DMS114 treated with DMSO at 0.1 percent for 48 hours (cell line): Measurements from ENCODE around the gene HEPHL1.
"Not testable (repeated sequence)": the region's sequence is repeated elsewhere in the genome, so short reads cannot be mapped to it uniquely, and the experiment has no call there.

Experiments used
- DNase-seq: peaks from one replicate; lab custom pipeline; 2025; ENCODE audit not compliant: unreplicated experiment; lab: John Stamatoyannopoulos, UW

HEPHL1 gene

GRCh38 chr11:94084164-94084563 is 63.0 kb downstream of the HEPHL1 start:
- no peak for DNase-seq

DNA sequence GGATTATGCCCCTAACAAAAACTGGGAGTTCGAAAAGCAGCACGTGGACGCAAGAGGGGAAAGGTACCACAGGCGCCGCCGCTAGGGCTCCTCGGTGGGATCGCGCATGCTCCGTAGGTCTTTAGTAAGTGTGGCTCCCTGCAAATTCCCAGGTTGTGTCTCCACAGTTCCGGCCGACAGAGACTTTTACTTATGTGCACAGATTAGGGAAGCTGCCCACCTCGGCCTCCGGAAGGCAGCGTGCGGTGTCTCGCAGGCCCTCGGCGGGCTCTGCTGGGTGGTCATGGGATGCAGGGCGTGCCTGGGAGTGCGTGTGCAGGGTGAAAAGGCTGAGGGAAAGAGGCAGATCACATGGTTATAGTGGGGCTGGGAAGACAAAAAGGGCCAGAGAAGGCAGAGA is 67.8 kb downstream of the HEPHL1 start:
- DNase-seq, result no peak

DNA sequence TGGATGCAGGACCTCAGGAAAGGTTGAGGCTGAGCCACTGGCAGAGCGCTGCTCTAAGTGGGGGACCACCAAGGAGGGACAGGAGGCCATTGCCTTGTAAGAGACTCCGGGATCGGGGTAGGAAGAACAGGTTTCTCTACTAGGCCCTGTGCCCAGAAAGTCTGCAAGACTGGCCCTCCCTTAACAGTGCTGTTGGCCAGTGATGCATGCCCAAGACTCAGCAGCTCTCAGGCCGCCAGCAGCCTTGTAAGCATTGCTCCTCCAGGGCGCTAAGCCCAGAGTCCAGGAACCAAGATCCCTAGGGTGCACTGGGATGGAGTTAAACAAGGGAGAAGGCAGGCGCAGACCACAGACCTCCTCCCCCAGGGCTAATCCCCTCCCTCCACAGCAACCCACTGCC is 68.2 kb downstream of the HEPHL1 start:
- DNase-seq, result no peak

GRCh38 chr11:94090401-94090800 is 69.2 kb downstream of the HEPHL1 start:
- no peak for DNase-seq

GRCh38 chr11:94091091-94091490 is 69.9 kb downstream of the HEPHL1 start:
- no peak for DNase-seq

- DNase-seq, result no peak
Measured at GRCh38 chr11:94100253-94100652, 79.1 kb downstream of the HEPHL1 start.

DNA sequence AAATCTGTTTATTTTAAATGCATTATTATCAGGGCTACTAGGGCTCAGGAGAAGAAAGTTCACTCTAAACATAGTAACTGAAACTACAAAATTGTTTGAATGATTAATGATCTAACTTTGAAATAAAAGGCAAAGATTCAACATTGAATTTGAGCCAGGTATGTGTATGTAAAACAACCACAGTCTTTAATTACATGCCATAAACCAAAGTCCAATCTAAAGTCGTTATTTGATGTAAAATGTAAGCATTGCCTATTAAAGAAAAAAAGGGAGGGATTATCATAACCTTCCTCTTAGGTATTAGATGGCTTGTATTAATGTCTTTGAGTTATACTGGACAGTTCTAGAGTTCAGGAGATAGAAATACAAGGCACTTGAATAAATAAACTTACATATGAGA is 82.3 kb downstream of the HEPHL1 start:
- DNase-seq, result no peak

GRCh38 chr11:94104734-94105133 is 83.6 kb downstream of the HEPHL1 start:
- no peak for DNase-seq

GRCh38 chr11:94106716-94107115 is 85.6 kb downstream of the HEPHL1 start:
- DNase-seq, result no peak

DNA sequence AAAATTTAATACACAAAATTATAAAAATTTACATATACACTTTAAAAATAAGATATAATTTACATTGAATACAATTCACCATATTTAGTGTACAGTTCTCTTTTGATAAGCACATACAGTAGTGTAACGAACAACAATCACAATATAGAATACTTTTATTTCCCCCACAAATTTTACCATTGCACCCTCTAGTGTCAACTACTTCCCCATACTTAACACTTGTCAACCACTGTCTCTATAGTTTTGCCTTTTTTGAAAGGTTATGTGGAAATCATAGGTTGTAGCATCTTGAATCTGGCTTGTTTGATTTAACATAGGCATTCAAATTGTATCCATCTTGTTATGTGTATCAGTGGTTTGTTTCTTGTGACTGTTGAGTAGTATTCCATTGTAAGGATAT is 86.2 kb downstream of the HEPHL1 start:
- no peak for DNase-seq

DNA sequence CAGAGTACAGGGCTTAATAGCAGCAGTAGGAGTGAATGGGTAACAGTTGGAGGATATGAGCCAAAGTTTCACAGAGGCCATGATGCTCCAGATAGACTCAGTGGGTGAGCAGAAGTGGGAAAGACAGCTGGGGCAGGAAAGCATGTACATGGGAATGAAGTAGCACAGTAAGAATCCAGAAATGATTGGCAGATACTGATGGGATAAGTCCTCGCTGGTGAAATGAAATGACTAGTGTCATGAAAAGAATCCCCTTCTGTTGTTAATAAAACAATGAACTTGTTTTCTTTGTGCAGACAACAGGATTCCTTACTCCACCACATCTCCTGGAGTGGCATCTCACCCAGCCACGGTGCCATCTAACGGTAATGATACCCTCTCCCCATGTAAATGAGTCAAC is 90.1 kb downstream of the HEPHL1 start:
- no peak for DNase-seq

- no peak for DNase-seq
Measured at GRCh38 chr11:94111660-94112059, 90.5 kb downstream of the HEPHL1 start.

- no peak for DNase-seq
Measured at GRCh38 chr11:94112206-94112953, 91.2 kb downstream of the HEPHL1 start.

DNA sequence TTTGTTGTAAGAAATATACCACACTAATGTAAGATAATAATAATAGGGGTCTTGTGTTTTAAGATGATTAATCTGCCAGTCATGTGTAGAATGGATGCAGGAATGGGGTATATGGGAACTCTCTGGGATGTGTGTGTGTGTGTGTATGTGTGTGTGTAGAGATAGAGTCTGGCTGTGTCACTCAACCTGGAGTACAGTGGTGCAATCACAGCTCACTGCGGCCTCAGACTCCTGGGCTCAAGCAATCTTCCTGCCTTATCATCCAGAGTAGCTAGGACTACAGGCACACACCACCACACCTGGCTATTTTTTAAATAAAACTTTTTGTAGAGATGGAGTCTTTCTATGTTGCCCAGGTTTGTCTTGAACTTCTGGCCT is 96.0 kb downstream of the HEPHL1 start:
- DNase-seq, result no peak

- no peak for DNase-seq
Measured at GRCh38 chr11:94117871-94118270, 96.7 kb downstream of the HEPHL1 start.

DNA sequence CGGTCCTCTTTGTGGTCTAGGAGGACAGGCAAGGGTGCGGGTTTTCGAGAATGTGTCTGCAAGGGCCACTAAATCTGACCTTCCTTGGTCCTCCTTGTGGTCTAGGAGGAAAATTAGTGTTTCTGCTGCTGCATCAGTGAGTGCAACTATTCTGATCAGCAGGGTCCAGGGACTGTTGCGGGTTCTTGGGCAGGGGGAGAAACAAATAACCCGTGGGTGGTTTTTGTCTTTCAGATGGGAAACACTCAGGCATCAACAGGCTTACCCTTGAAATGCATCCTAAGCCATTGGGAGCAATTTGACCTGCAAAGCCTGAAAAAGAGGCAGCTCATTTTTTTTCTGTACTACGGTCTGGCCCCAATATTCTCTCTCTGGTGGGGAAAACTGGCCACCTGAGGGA is 98.5 kb downstream of the HEPHL1 start:
- DNase-seq, result not testable (repeated sequence)

GRCh38 chr11:94120516-94120915 is 99.4 kb downstream of the HEPHL1 start:
- DNase-seq, result not testable (repeated sequence)

- no peak for DNase-seq
Measured at GRCh38 chr11:94120946-94121345, 99.8 kb downstream of the HEPHL1 start.

DNA sequence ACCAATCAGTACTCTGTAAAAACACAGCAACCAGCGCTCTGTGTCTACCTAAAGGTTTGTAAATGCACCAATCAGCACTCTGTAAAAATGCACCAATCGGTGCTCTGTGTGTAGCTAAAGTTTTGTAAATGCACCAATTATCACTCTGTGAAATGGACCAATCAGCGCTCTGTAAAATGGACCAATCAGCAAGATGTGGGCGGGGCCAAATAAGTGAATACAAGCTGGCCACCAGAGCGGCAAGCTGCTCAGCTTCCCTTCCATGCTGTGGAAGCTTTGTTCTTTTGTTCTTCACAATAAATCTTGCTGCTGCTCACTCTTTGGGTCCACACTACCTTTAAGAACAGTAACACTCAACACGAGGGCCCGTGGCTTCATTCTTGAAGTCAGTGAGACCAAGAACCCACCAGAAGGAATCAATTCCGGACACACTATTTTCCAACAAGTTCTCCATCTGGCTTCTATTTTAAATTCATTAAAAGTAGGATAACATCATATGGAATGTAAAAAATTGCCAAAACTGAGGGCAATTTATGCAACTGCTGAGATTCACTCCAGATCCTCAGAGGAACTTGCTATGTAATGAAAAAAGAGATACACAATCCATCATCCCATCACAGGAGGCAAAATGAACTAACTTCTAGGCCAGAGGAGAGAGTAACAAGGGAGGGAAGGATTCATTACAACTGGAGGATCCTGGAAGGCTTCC is 104.4 kb downstream of the HEPHL1 start:
- no peak for DNase-seq

DNA sequence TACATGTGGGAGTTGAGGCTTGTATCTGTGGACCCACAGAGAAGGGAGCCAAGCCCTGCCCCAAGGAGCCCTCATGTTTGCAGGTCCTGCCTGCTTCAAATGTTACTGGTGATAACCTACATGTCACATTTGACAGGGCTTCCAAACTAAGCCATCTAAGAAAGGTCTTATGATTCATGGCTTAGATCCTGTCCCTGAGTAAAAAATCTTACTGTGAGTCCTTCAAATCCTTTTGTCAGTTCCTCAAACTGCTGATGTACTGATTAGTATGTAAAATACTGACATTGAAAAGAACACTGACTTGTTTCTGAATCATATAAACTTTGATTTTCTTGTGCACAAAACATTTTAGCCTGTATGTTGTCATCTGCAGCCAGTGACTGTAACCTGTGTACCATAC is 106.5 kb downstream of the HEPHL1 start:
- no peak for DNase-seq

GRCh38 chr11:94128291-94128745 is 107.2 kb downstream of the HEPHL1 start:
- no peak for DNase-seq

DNA sequence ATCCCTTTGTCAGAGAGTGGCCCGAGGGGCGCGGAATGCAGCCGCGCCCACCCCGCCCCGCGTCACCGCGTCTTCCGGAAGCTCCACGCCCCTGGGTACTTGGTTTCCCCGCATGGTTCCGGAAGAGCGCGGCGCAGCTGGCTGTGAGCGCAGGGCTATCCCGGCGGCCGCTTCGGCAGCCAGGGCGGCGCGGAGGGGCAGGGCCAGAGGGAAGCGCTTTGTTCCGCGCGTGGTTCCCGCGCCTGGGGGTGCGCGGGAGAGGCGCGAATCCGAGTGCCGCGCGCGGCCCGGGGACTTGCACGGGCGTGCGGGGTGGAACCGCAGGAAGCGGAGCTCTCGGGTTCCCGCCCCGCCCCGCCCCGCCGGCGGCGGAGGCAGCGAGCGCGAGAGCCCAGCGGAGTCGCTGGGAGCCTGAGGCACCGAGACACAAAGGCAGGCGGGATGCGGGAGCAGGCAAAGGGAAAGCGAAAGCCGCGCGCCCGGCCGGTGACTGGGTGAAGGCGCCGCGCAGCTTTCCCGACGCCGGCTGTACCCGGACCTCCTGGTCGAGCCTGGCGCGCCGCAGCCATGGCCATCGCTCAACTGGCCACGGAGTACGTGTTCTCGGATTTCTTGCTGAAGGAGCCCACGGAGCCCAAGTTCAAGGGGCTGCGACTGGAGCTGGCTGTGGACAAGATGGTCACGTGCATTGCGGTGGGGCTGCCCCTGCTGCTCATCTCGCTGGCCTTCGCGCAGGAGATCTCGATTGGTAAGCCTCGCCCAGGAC is 107.8 kb downstream of the HEPHL1 start, which contains the start of gene PANX1:
Gene PANX1 (plus strand): TSS at position 96 of the 766 bp plus-strand sequence. CDS start 472 bp downstream, at position 568.
- DNase-seq, result peak; percentile 61
